Stimulated activated CD4-positive, alpha-beta T cell treated with anti-CD3 and anti-CD28 coated beads, TNF-alpha, amount 100 ng/mL, for 1 hour (primary cell): ENCODE results near the gene OGFR.

Experiments
- DNase-seq, 3 donors: peaks; one replicate each; pipeline ENCODE4 v3.0.0-alpha.2; 2020; ENCODE audit warnings: low read depth in 3 of 3, low spot score in 1 of 3

OGFR gene

GRCh38 chr20:62856931-62857619, 52.4 kb downstream of the OGFR start:
- no peak for DNase-seq

GRCh38 chr20:62858058-62858830, 53.6 kb downstream of the OGFR start:
- DNase-seq: no peak

- no peak for DNase-seq
Measured at GRCh38 chr20:62859721-62860120, 55.1 kb downstream of the OGFR start.

- no peak for DNase-seq
Measured at GRCh38 chr20:62860391-62860923, 55.8 kb downstream of the OGFR start.

GRCh38 chr20:62860924-62861691, 56.5 kb downstream of the OGFR start:
- DNase-seq: peak in 1 of 3 donors; percentile 33

- peak; percentile 87 to 96 (median 94) for DNase-seq
Measured at GRCh38 chr20:62861726-62862336, 57.2 kb downstream of the OGFR start, which contains the start of gene TCFL5. TSS of gene TCFL5 (minus strand) at chr20:62861822. CDS start at chr20:62861670, 152 bp downstream.
